ENCODE measurements around the gene PEX5L.
"Not testable (repeated sequence)": the region's sequence is repeated elsewhere in the genome, so short reads cannot be mapped to it uniquely, and the experiment has no call there.

Gene PEX5L

DNA sequence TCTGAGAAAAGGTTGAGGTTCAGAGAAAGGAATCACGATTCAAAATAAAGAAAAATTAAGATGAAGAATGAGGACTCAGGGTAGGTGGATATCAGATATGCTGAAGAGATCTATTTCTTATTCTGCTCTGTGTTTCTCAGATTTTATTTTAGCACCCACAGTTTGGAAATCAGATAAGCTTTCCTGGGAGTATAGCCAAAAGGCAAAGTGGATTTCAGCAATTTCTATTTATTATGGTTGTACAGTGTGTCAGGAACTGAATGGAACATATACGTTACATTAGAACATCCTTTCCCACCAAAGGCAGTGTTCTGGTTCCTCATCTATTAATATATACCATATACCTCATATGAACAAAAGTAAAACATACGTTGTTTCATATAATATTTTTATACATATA, 18.9 kb downstream of the PEX5L start:
- Histone ChIP-seq H3K9me3 (ENCODE audit: control insufficient read depth in 5 of 5, low read length in 5 of 5) (no peaks in the 10 kb centered on the region), H3K27ac (ENCODE audit: low read depth, low read length) (no peak overlapping the region), H3K27me3 (ENCODE audit: control insufficient read depth in 5 of 5, insufficient read depth in 4 of 5, low read length in 5 of 5) (no peaks in the 10 kb centered on the region)

GRCh38 chr3:180011927-180012326, 24.8 kb downstream of the PEX5L start:
- Histone ChIP-seq H3K4me1 (ENCODE audit: control insufficient read depth in 5 of 5, insufficient read depth in 5 of 5, low read length in 5 of 5) (no peaks in the 10 kb centered on the region), H3K9me3 (ENCODE audit: control insufficient read depth in 5 of 5, low read length in 5 of 5) (peaks cover 0 to 18% (median 8%) of the 10 kb centered on the region in 5 donors), H3K36me3 (ENCODE audit: control insufficient read depth in 5 of 5, insufficient read depth in 5 of 5, low read length in 5 of 5) (no peaks in the 10 kb centered on the region), H3K27me3 (ENCODE audit: control insufficient read depth in 5 of 5, insufficient read depth in 4 of 5, low read length in 5 of 5) (no peaks in the 10 kb centered on the region), H3K4me3 (ENCODE audit: low read depth in 1 of 5, low read length in 5 of 5) (no peak overlapping the region), H3K27ac (ENCODE audit: low read depth, low read length) (no peak overlapping the region), H3K9ac (ENCODE audit: low read length in 5 of 5) (no peak overlapping the region)

More for the DNA sequence above, 18.9 kb downstream of the PEX5L start:
- Histone ChIP-seq H3K4me3 (ENCODE audit: low read depth in 1 of 5, low read length in 5 of 5) (no peak overlapping the region), H3K9ac (ENCODE audit: low read length in 5 of 5) (no peak overlapping the region), H3K36me3 (ENCODE audit: control insufficient read depth in 5 of 5, insufficient read depth in 5 of 5, low read length in 5 of 5) (no peaks in the 10 kb centered on the region), H3K4me1 (ENCODE audit: control insufficient read depth in 5 of 5, insufficient read depth in 5 of 5, low read length in 5 of 5) (no peaks in the 10 kb centered on the region)

GRCh38 chr3:180008318-180008717, 28.4 kb downstream of the PEX5L start:
- H3K27ac ChIP-seq (ENCODE audit: low read depth, low read length); H3K36me3 ChIP-seq (ENCODE audit: control insufficient read depth in 5 of 5, insufficient read depth in 5 of 5, low read length in 5 of 5); H3K9ac ChIP-seq (ENCODE audit: low read length in 5 of 5); H3K27me3 ChIP-seq (ENCODE audit: control insufficient read depth in 5 of 5, insufficient read depth in 4 of 5, low read length in 5 of 5); H3K4me1 ChIP-seq (ENCODE audit: control insufficient read depth in 5 of 5, insufficient read depth in 5 of 5, low read length in 5 of 5): not testable (repeated sequence)
- peak overlapping the region in 1 of 5 donors; percentile 9 for H3K4me3 ChIP-seq (ENCODE audit: low read depth in 1 of 5, low read length in 5 of 5)
- H3K9me3 ChIP-seq (ENCODE audit: control insufficient read depth in 5 of 5, low read length in 5 of 5), result peaks cover 0 to 18% (median 8%) of the 10 kb centered on the region in 5 donors

DNA sequence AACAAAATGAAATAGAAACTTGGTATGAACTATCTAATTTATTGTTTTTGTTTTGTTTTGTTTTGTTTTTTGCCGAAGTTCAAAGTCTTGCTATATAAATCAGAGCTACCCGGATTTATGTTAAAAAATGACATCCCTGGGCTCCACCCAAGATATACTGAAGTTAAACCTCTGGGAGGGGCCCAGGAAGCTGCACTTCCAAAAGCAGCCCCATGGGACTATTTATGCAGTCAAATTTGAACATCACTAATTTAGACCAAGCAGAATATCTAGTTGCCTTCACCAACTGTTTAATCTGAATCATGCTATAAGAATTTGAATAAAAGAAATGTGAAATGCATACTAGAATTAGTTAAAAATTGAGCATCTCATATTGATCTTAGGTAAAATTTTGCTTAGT, 32.2 kb downstream of the PEX5L start:
- Histone ChIP-seq H3K27ac (ENCODE audit: low read depth, low read length) (no peak overlapping the region), H3K27me3 (ENCODE audit: control insufficient read depth in 5 of 5, insufficient read depth in 4 of 5, low read length in 5 of 5) (no peaks in the 10 kb centered on the region), H3K9me3 (ENCODE audit: control insufficient read depth in 5 of 5, low read length in 5 of 5) (peaks cover 0 to 18% (median 8%) of the 10 kb centered on the region in 5 donors), H3K4me1 (ENCODE audit: control insufficient read depth in 5 of 5, insufficient read depth in 5 of 5, low read length in 5 of 5) (no peaks in the 10 kb centered on the region), H3K36me3 (ENCODE audit: control insufficient read depth in 5 of 5, insufficient read depth in 5 of 5, low read length in 5 of 5) (no peaks in the 10 kb centered on the region), H3K9ac (ENCODE audit: low read length in 5 of 5) (no peak overlapping the region), H3K4me3 (ENCODE audit: low read depth in 1 of 5, low read length in 5 of 5) (no peak overlapping the region)

- H3K4me3 ChIP-seq (ENCODE audit: low read depth in 1 of 5, low read length in 5 of 5), result no peak overlapping the region
- H3K27ac ChIP-seq (ENCODE audit: low read depth, low read length), result no peak overlapping the region
- H3K4me1 ChIP-seq (ENCODE audit: control insufficient read depth in 5 of 5, insufficient read depth in 5 of 5, low read length in 5 of 5), result no peaks in the 10 kb centered on the region
- H3K9ac ChIP-seq (ENCODE audit: low read length in 5 of 5), result no peak overlapping the region
- H3K36me3 ChIP-seq (ENCODE audit: control insufficient read depth in 5 of 5, insufficient read depth in 5 of 5, low read length in 5 of 5), result no peaks in the 10 kb centered on the region
- no peaks in the 10 kb centered on the region for H3K9me3 ChIP-seq (ENCODE audit: control insufficient read depth in 5 of 5, low read length in 5 of 5)
- no peaks in the 10 kb centered on the region for H3K27me3 ChIP-seq (ENCODE audit: control insufficient read depth in 5 of 5, insufficient read depth in 4 of 5, low read length in 5 of 5)
Observed at GRCh38 chr3:180002006-180002405, 34.7 kb downstream of the PEX5L start.

DNA sequence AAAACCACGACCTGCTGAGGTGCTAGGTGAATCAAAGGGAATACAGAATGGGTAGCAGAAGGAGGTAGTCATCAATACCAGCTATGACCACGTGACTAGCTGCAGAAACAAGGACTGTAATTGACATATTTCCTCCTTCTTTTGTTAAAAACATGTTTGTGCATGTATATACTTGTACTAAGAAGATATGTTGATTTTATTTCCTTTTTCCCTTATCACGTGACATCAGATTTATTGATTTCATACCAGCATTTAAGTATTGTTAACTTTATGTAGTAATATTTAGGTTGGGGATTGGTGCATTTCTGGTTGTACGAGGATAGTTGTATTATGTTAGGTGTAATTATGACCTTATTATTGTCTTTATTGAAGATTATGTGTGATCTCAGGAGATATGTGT, 36.2 kb downstream of the PEX5L start:
- Histone ChIP-seq H3K36me3 (ENCODE audit: control insufficient read depth in 5 of 5, insufficient read depth in 5 of 5, low read length in 5 of 5) (no peaks in the 10 kb centered on the region), H3K4me1 (ENCODE audit: control insufficient read depth in 5 of 5, insufficient read depth in 5 of 5, low read length in 5 of 5) (no peaks in the 10 kb centered on the region), H3K9ac (ENCODE audit: low read length in 5 of 5) (no peak overlapping the region), H3K27ac (ENCODE audit: low read depth, low read length) (no peak overlapping the region), H3K9me3 (ENCODE audit: control insufficient read depth in 5 of 5, low read length in 5 of 5) (peaks cover 0 to 5% (median 0%) of the 10 kb centered on the region in 5 donors), H3K27me3 (ENCODE audit: control insufficient read depth in 5 of 5, insufficient read depth in 4 of 5, low read length in 5 of 5) (no peaks in the 10 kb centered on the region), H3K4me3 (ENCODE audit: low read depth in 1 of 5, low read length in 5 of 5) (no peak overlapping the region)

DNA sequence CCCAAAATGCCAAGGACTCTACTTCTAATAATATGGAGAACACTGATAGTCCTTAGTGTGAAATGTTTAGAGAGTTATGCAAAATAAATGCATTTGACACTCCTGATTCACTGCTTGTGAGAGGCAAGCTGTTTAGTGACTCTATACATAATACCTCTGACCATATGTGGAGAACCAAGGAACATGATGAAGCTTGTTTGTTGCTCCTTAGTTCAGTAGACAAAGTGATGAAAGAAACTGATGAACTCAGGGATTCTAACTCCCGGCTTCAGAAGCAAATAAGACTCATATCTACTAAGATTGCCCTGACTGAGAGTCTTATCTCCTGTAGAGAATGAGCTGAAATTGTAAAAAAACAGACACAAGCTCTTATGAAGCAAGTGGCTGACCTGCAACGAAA, 41.3 kb downstream of the PEX5L start:
- Histone ChIP-seq H3K27me3 (ENCODE audit: control insufficient read depth in 5 of 5, insufficient read depth in 4 of 5, low read length in 5 of 5) (no peaks in the 10 kb centered on the region), H3K9me3 (ENCODE audit: control insufficient read depth in 5 of 5, low read length in 5 of 5) (peaks cover 0 to 5% (median 0%) of the 10 kb centered on the region in 5 donors), H3K36me3 (ENCODE audit: control insufficient read depth in 5 of 5, insufficient read depth in 5 of 5, low read length in 5 of 5) (no peaks in the 10 kb centered on the region), H3K4me3 (ENCODE audit: low read depth in 1 of 5, low read length in 5 of 5) (no peak overlapping the region), H3K27ac (ENCODE audit: low read depth, low read length) (no peak overlapping the region), H3K4me1 (ENCODE audit: control insufficient read depth in 5 of 5, insufficient read depth in 5 of 5, low read length in 5 of 5) (no peaks in the 10 kb centered on the region), H3K9ac (ENCODE audit: low read length in 5 of 5) (no peak overlapping the region)

- Histone ChIP-seq H3K9ac (ENCODE audit: low read length in 5 of 5) (no peak overlapping the region), H3K9me3 (ENCODE audit: control insufficient read depth in 5 of 5, low read length in 5 of 5) (peaks cover 0 to 5% (median 0%) of the 10 kb centered on the region in 5 donors), H3K27me3 (ENCODE audit: control insufficient read depth in 5 of 5, insufficient read depth in 4 of 5, low read length in 5 of 5) (no peaks in the 10 kb centered on the region), H3K4me3 (ENCODE audit: low read depth in 1 of 5, low read length in 5 of 5) (no peak overlapping the region), H3K4me1 (ENCODE audit: control insufficient read depth in 5 of 5, insufficient read depth in 5 of 5, low read length in 5 of 5) (no peaks in the 10 kb centered on the region), H3K36me3 (ENCODE audit: control insufficient read depth in 5 of 5, insufficient read depth in 5 of 5, low read length in 5 of 5) (no peaks in the 10 kb centered on the region), H3K27ac (ENCODE audit: low read depth, low read length) (no peak overlapping the region)
Observed at GRCh38 chr3:179991883-179992282, 44.9 kb downstream of the PEX5L start.

DNA sequence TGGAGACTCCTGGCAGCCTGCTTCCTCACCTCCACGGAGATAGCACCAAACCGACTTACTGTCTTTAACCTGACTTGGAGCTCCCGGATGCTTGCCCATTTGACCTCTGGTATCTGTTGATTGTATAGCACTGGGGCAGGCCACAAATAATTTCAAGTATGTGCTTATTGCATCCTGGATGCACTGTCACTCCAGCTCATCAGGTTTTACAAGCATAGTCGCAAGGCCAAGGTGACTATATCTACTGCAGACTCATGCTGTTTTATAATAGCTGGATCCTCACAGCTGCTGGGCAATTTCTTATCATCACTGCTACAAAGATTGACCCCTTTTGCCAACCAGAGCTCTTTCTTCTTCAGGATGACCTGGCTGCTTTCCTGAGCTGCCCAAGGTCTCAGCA, 45.6 kb downstream of the PEX5L start:
- no peaks in the 10 kb centered on the region for H3K27me3 ChIP-seq (ENCODE audit: control insufficient read depth in 5 of 5, insufficient read depth in 4 of 5, low read length in 5 of 5)
- no peak overlapping the region for H3K4me3 ChIP-seq (ENCODE audit: low read depth in 1 of 5, low read length in 5 of 5)
- no peaks in the 10 kb centered on the region for H3K4me1 ChIP-seq (ENCODE audit: control insufficient read depth in 5 of 5, insufficient read depth in 5 of 5, low read length in 5 of 5)
- no peaks in the 10 kb centered on the region for H3K36me3 ChIP-seq (ENCODE audit: control insufficient read depth in 5 of 5, insufficient read depth in 5 of 5, low read length in 5 of 5)
- H3K9ac ChIP-seq (ENCODE audit: low read length in 5 of 5), result no peak overlapping the region
- H3K9me3 ChIP-seq (ENCODE audit: control insufficient read depth in 5 of 5, low read length in 5 of 5), result peaks cover 0 to 3% (median 0%) of the 10 kb centered on the region in 5 donors
- H3K27ac ChIP-seq (ENCODE audit: low read depth, low read length), result no peak overlapping the region

DNA sequence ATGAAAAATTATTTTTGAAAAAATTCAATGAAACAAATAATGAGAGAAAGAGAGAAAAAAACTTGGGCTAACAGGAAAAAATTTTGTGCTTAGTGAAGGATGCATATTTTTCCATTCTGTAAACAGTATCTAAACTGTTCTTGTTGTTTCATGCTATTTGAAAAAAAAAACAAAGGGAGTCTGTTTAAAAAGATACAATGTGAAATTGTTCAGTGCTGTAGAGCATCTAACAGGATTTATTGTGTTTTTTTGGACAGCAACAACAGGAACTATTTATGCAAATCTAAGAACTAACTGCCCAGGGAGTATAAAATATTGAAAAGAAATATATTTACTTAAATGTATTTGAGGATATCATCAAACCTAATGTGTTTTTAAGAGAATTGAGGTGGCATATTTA, 55.1 kb downstream of the PEX5L start:
- Histone ChIP-seq H3K9me3 (ENCODE audit: control insufficient read depth in 5 of 5, low read length in 5 of 5) (no peaks in the 10 kb centered on the region), H3K4me3 (ENCODE audit: low read depth in 1 of 5, low read length in 5 of 5) (no peak overlapping the region), H3K9ac (ENCODE audit: low read length in 5 of 5) (no peak overlapping the region), H3K4me1 (ENCODE audit: control insufficient read depth in 5 of 5, insufficient read depth in 5 of 5, low read length in 5 of 5) (no peaks in the 10 kb centered on the region), H3K36me3 (ENCODE audit: control insufficient read depth in 5 of 5, insufficient read depth in 5 of 5, low read length in 5 of 5) (no peaks in the 10 kb centered on the region), H3K27me3 (ENCODE audit: control insufficient read depth in 5 of 5, insufficient read depth in 4 of 5, low read length in 5 of 5) (no peaks in the 10 kb centered on the region), H3K27ac (ENCODE audit: low read depth, low read length) (no peak overlapping the region)

DNA sequence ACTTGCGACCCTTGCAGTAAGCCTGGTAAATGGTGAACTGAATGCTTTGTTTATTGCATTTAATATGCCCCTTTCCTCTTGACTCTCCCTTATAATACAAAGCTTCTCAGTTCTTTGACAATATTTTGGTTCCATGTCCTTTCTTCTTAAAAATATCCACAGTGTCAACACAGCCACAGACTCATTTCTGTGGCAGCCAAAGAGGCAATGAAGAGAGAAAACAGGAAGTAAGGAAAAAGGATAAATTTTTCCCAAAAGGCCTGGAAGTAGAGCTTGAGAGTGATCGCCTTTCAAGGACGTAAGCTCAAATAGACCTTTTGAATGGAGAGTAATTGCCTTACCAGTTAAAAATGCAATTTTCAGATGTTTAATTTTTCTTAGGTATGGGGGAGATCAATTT, 59.4 kb downstream of the PEX5L start:
- H3K27ac ChIP-seq (ENCODE audit: low read depth, low read length), result no peak overlapping the region
- peaks cover 0 to 4% (median 0%) of the 10 kb centered on the region in 5 donors for H3K27me3 ChIP-seq (ENCODE audit: control insufficient read depth in 5 of 5, insufficient read depth in 4 of 5, low read length in 5 of 5)

More for the DNA sequence above, 59.4 kb downstream of the PEX5L start:
- H3K4me1 ChIP-seq (ENCODE audit: control insufficient read depth in 5 of 5, insufficient read depth in 5 of 5, low read length in 5 of 5), result no peaks in the 10 kb centered on the region
- no peaks in the 10 kb centered on the region for H3K9me3 ChIP-seq (ENCODE audit: control insufficient read depth in 5 of 5, low read length in 5 of 5)
- no peak overlapping the region for H3K4me3 ChIP-seq (ENCODE audit: low read depth in 1 of 5, low read length in 5 of 5)
- H3K9ac ChIP-seq (ENCODE audit: low read length in 5 of 5), result no peak overlapping the region
- no peaks in the 10 kb centered on the region for H3K36me3 ChIP-seq (ENCODE audit: control insufficient read depth in 5 of 5, insufficient read depth in 5 of 5, low read length in 5 of 5)
